GM23338 (cell line): Measurements from ENCODE around the gene RAP1GAP2. TPM values are rescaled to one million over a fixed set of nuclear protein-coding genes. Genes with fewer than 3 reads are reported as not detected.

Experiments
- ATAC-seq: fragments of 200-7000 bp; cut with Tn5 transposase; 3 replicates; pipeline ENCODE4 v1.9.1; 2020
- DNase-seq: peaks from one replicate; pipeline ENCODE4 v3.0.0-alpha.2; 2015; ENCODE audit warnings: low spot score
- H2AFZ ChIP-seq: fragments of 200-600 bp; sonication (generic); 2 replicates; pipeline ENCODE4 v1.8.0; 2016; ENCODE audit warnings: antibody characterized with exemption, mild to moderate bottlenecking, moderate library complexity
- H3F3A ChIP-seq: fragments of 200-600 bp; sonication (generic); replicated peaks from 2 replicates; pipeline ENCODE4 v1.8.0; 2017; ENCODE audit warnings: antibody characterized with exemption, mixed run types, low read depth
- H3K27ac ChIP-seq: fragments of 200-600 bp; sonication (generic); 2 replicates; pipeline ENCODE4 v1.6.1; 2016; ENCODE audit warnings: low read depth
- H3K27me3 ChIP-seq: fragments of 200-600 bp; sonication (generic); 2 replicates; pipeline ENCODE4 v1.8.0; 2016; ENCODE audit warnings: mild to moderate bottlenecking, mixed run types, moderate library complexity; ENCODE audit not compliant: insufficient read depth
- H3K36me3 ChIP-seq: fragments of 200-600 bp; sonication (generic); 2 replicates; pipeline ENCODE4 v1.8.0; 2016; ENCODE audit warnings: mild to moderate bottlenecking; ENCODE audit not compliant: insufficient read depth
- H3K4me1 ChIP-seq: fragments of 200-600 bp; sonication (generic); 2 replicates; pipeline ENCODE4 v1.8.0; 2016; ENCODE audit warnings: mild to moderate bottlenecking, moderate library complexity; ENCODE audit not compliant: insufficient read depth
- H3K4me2 ChIP-seq: fragments of 200-600 bp; sonication (generic); 2 replicates; pipeline ENCODE4 v1.7.1; 2017; ENCODE audit warnings: mixed run types
- H3K4me3 ChIP-seq: fragments of 200-600 bp; sonication (generic); 2 replicates; pipeline ENCODE4 v1.6.1; 2016; ENCODE audit warnings: mixed run types
- H3K79me2 ChIP-seq: fragments of 200-600 bp; sonication (generic); replicated peaks from 2 replicates; pipeline ENCODE4 v1.8.0; 2017; ENCODE audit warnings: mild to moderate bottlenecking; ENCODE audit not compliant: insufficient read depth
- H3K9me2 ChIP-seq: fragments of 200-600 bp; sonication (generic); 2 replicates; pipeline ENCODE4 v1.8.0; 2017; ENCODE audit not compliant: insufficient read depth
- H4K20me1 ChIP-seq: fragments of 200-600 bp; sonication (generic); replicated peaks from 2 replicates; pipeline ENCODE4 v1.8.0; 2017; ENCODE audit warnings: mild to moderate bottlenecking; ENCODE audit not compliant: insufficient read depth
- H3K27ac Mint-ChIP-seq: 2 replicates; pipeline ENCODE4 v1.8.0; 2020; ENCODE audit warnings: inconsistent platforms, mild to moderate bottlenecking, moderate library complexity, mixed read lengths
- H3K27me3 Mint-ChIP-seq: 3 replicates; pipeline ENCODE4 v1.8.0; 2022; ENCODE audit warnings: low read depth, mild to moderate bottlenecking, moderate library complexity, mixed read lengths, inconsistent platforms; ENCODE audit not compliant: insufficient read depth, poor library complexity
- H3K36me3 Mint-ChIP-seq: 3 replicates; pipeline ENCODE4 v1.8.0; 2021; ENCODE audit warnings: low read depth, mild to moderate bottlenecking, inconsistent platforms, moderate library complexity, mixed read lengths
- H3K4me1 Mint-ChIP-seq: 3 replicates; pipeline ENCODE4 v1.8.0; 2020; ENCODE audit warnings: mild to moderate bottlenecking, inconsistent platforms, mixed read lengths
- H3K4me3 Mint-ChIP-seq: 3 replicates; pipeline ENCODE4 v1.8.0; 2021; ENCODE audit warnings: moderate library complexity, mild to moderate bottlenecking, inconsistent platforms, mixed read lengths
- H3K9me3 Mint-ChIP-seq: 3 replicates; pipeline ENCODE4 v1.8.0; 2020; ENCODE audit warnings: moderate library complexity, mild to moderate bottlenecking, inconsistent platforms, mixed read lengths
- CREB1 ChIP-seq: fragments of 250-450 bp; sonication (Bioruptor Pico); IDR thresholded peaks from 2 replicates; pipeline ENCODE4 v1.5.0; 2020; ENCODE audit warnings: low read depth, mild to moderate bottlenecking, moderate library complexity
- EZH2 ChIP-seq: fragments of 200-600 bp; sonication (generic); IDR thresholded peaks from one replicate; pipeline ENCODE4 v1.8.0; 2017; ENCODE audit warnings: antibody characterized with exemption, mild to moderate bottlenecking, low read depth; ENCODE audit not compliant: unreplicated experiment
- EZH2phosphoT487 ChIP-seq: fragments of 200-600 bp; sonication (generic); IDR thresholded peaks from one replicate; pipeline ENCODE4 v1.8.1; 2018; ENCODE audit warnings: antibody characterized with exemption; ENCODE audit not compliant: unreplicated experiment
- JUNB ChIP-seq: IDR thresholded peaks from one replicate; pipeline ENCODE4 v1.6.1; 2016; ENCODE audit warnings: antibody characterized with exemption; ENCODE audit not compliant: unreplicated experiment
- NANOG ChIP-seq: IDR thresholded peaks from 2 replicates; pipeline ENCODE4 v1.6.1; 2016; ENCODE audit warnings: antibody characterized with exemption, borderline replicate concordance
- POLR2AphosphoS5 ChIP-seq: IDR thresholded peaks from 2 replicates; pipeline ENCODE4 v1.6.1; 2016; ENCODE audit warnings: antibody characterized with exemption, low read depth
- STAT1 ChIP-seq: IDR thresholded peaks from one replicate; pipeline ENCODE4 v1.6.1; 2016; ENCODE audit warnings: antibody characterized with exemption; ENCODE audit not compliant: unreplicated experiment
- ZNF114 ChIP-seq: fragments of 250-450 bp; sonication (Bioruptor Pico); IDR thresholded peaks from 2 replicates; pipeline ENCODE4 v1.5.0; 2020; ENCODE audit warnings: mild to moderate bottlenecking, moderate library complexity
- ZNF331 ChIP-seq: fragments of 250-450 bp; sonication (Bioruptor Pico); IDR thresholded peaks from 2 replicates; pipeline ENCODE4 v1.5.0; 2020; ENCODE audit warnings: low read depth, mild to moderate bottlenecking, moderate library complexity
- polyA plus RNA-seq: library from polyadenylated mRNA; unstranded; fragments of >200 nt; fragmentation: Nextera tagmentation; extraction: Ambion mirVana; gene quantifications from 2 replicates; pipeline ENCODE4 v1.2.1, GENCODE V29; 2016
- total RNA-seq: library from RNA; depleted of rRNA; stranded (reverse); fragments of >200 nt; shearing (Covaris generic); gene quantifications from 2 replicates; pipeline ENCODE4 v1.2.3, GENCODE V29; 2014
- TF ChIP-seq, protein P1 (sequence below): IDR thresholded peaks from 2 replicates; pipeline ENCODE4 v1.6.1; 2016; ENCODE audit warnings: antibody characterized with exemption
- TF ChIP-seq, protein P2 (sequence below), 2 experiments: fragments of 200-600 bp in 1 of 2; sonication (generic) in 1 of 2; conservative IDR thresholded peaks; 2 replicates each; pipeline versions ENCODE4 v1.5.1 to v1.6.1; 2016 to 2017; ENCODE audit warnings: antibody characterized with exemption in 2 of 2, low read depth in 2 of 2, mild to moderate bottlenecking in 2 of 2, moderate library complexity in 1 of 2
- TF ChIP-seq, protein P3 (sequence below): fragments of 250-450 bp; sonication (Bioruptor Pico); IDR thresholded peaks from 2 replicates; pipeline ENCODE4 v1.5.0; 2020; ENCODE audit warnings: mild to moderate bottlenecking, moderate library complexity
- TF ChIP-seq, protein P4 (sequence below): IDR thresholded peaks from one replicate; pipeline ENCODE4 v1.6.1; 2018; ENCODE audit warnings: antibody characterized with exemption; ENCODE audit not compliant: unreplicated experiment

The RAP1GAP2 gene
- total and polyA plus RNA-seq, 2 experiments from 2014 or later = 17.8 to 46.1 TPM

DNA sequence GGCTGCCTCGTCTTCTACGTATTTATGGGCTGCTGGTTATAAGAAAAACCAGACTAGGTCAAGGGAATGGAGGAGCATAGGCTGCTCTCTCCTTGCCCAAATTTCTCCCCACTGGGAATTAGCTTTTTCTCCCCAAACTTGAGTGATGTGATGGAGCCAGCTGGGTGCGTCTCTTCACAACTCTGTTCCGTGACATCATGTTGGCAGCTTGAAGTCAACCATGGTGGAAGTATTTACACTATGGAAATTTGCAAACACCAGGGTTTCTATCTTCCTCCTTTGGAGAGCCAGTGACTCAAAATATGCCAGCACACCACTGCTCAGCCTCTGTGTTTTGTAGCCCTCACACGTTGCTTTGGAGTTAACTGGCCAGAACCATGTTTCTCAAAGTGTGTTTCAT lies 189.1 kb downstream of the RAP1GAP2 start:
- no peaks in the 10 kb centered on the region for H3K27me3 Mint-ChIP-seq
- H3K4me1 Mint-ChIP-seq = no peaks in the 10 kb centered on the region
- no peak overlapping the region for H3K27ac Mint-ChIP-seq

More for the DNA sequence above, 189.1 kb downstream of the RAP1GAP2 start:
- Histone ChIP-seq H3K4me3 (no peak overlapping the region), H3K79me2 (no peaks in the 10 kb centered on the region), H3K4me1 (no peaks in the 10 kb centered on the region), H3F3A (no peaks in the 10 kb centered on the region), H3K4me2 (no peak overlapping the region), H4K20me1 (peaks cover 8% of the 10 kb centered on the region; the same call in 1 of the 2 replicates), H3K36me3 (peaks cover 31% of the 10 kb centered on the region), H2AFZ (no peak overlapping the region), H3K27ac (no peak overlapping the region), H3K27me3 (no peaks in the 10 kb centered on the region), H3K9me2 (no peaks in the 10 kb centered on the region)
- Mint-ChIP-seq H3K4me3 (no peak overlapping the region), H3K9me3 (no peaks in the 10 kb centered on the region), H3K36me3 (peaks cover 64% of the 10 kb centered on the region)
- DNase-seq (no peak), ATAC-seq (no peak)
- TF ChIP-seq, protein P1, sequence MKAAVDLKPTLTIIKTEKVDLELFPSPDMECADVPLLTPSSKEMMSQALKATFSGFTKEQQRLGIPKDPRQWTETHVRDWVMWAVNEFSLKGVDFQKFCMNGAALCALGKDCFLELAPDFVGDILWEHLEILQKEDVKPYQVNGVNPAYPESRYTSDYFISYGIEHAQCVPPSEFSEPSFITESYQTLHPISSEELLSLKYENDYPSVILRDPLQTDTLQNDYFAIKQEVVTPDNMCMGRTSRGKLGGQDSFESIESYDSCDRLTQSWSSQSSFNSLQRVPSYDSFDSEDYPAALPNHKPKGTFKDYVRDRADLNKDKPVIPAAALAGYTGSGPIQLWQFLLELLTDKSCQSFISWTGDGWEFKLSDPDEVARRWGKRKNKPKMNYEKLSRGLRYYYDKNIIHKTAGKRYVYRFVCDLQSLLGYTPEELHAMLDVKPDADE = no peak
- no peak for TF ChIP-seq EZH2
- TF ChIP-seq, protein P2, sequence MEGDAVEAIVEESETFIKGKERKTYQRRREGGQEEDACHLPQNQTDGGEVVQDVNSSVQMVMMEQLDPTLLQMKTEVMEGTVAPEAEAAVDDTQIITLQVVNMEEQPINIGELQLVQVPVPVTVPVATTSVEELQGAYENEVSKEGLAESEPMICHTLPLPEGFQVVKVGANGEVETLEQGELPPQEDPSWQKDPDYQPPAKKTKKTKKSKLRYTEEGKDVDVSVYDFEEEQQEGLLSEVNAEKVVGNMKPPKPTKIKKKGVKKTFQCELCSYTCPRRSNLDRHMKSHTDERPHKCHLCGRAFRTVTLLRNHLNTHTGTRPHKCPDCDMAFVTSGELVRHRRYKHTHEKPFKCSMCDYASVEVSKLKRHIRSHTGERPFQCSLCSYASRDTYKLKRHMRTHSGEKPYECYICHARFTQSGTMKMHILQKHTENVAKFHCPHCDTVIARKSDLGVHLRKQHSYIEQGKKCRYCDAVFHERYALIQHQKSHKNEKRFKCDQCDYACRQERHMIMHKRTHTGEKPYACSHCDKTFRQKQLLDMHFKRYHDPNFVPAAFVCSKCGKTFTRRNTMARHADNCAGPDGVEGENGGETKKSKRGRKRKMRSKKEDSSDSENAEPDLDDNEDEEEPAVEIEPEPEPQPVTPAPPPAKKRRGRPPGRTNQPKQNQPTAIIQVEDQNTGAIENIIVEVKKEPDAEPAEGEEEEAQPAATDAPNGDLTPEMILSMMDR (conservative IDR thresholded peaks at IDR 0.05; ENCODE audit: low read depth in 2 of 2) = no peak
- no peak for TF ChIP-seq JUNB
- TF ChIP-seq POLR2AphosphoS5 = no peak
- no peak for TF ChIP-seq CREB1 (CRISPR knock-in tag)
- TF ChIP-seq, protein P3, sequence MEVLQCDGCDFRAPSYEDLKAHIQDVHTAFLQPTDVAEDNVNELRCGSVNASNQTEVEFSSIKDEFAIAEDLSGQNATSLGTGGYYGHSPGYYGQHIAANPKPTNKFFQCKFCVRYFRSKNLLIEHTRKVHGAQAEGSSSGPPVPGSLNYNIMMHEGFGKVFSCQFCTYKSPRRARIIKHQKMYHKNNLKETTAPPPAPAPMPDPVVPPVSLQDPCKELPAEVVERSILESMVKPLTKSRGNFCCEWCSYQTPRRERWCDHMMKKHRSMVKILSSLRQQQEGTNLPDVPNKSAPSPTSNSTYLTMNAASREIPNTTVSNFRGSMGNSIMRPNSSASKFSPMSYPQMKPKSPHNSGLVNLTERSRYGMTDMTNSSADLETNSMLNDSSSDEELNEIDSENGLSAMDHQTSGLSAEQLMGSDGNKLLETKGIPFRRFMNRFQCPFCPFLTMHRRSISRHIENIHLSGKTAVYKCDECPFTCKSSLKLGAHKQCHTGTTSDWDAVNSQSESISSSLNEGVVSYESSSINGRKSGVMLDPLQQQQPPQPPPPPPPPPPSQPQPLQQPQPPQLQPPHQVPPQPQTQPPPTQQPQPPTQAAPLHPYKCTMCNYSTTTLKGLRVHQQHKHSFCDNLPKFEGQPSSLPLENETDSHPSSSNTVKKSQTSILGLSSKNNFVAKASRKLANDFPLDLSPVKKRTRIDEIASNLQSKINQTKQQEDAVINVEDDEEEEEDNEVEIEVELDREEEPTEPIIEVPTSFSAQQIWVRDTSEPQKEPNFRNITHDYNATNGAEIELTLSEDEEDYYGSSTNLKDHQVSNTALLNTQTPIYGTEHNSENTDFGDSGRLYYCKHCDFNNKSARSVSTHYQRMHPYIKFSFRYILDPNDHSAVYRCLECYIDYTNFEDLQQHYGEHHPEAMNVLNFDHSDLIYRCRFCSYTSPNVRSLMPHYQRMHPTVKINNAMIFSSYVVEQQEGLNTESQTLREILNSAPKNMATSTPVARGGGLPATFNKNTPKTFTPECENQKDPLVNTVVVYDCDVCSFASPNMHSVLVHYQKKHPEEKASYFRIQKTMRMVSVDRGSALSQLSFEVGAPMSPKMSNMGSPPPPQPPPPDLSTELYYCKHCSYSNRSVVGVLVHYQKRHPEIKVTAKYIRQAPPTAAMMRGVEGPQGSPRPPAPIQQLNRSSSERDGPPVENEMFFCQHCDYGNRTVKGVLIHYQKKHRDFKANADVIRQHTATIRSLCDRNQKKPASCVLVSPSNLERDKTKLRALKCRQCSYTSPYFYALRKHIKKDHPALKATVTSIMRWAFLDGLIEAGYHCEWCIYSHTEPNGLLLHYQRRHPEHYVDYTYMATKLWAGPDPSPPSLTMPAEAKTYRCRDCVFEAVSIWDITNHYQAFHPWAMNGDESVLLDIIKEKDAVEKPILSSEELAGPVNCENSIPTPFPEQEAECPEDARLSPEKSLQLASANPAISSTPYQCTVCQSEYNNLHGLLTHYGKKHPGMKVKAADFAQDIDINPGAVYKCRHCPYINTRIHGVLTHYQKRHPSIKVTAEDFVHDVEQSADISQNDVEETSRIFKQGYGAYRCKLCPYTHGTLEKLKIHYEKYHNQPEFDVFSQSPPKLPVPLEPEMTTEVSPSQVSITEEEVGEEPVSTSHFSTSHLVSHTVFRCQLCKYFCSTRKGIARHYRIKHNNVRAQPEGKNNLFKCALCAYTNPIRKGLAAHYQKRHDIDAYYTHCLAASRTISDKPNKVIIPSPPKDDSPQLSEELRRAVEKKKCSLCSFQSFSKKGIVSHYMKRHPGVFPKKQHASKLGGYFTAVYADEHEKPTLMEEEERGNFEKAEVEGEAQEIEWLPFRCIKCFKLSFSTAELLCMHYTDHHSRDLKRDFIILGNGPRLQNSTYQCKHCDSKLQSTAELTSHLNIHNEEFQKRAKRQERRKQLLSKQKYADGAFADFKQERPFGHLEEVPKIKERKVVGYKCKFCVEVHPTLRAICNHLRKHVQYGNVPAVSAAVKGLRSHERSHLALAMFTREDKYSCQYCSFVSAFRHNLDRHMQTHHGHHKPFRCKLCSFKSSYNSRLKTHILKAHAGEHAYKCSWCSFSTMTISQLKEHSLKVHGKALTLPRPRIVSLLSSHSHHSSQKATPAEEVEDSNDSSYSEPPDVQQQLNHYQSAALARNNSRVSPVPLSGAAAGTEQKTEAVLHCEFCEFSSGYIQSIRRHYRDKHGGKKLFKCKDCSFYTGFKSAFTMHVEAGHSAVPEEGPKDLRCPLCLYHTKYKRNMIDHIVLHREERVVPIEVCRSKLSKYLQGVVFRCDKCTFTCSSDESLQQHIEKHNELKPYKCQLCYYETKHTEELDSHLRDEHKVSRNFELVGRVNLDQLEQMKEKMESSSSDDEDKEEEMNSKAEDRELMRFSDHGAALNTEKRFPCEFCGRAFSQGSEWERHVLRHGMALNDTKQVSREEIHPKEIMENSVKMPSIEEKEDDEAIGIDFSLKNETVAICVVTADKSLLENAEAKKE = no peak
- no peak for TF ChIP-seq ZNF114 (CRISPR knock-in tag)
- TF ChIP-seq ZNF331 = no peak
- TF ChIP-seq STAT1 = no peak
- no peak for TF ChIP-seq EZH2phosphoT487
- TF ChIP-seq NANOG = no peak
- TF ChIP-seq, protein P4, sequence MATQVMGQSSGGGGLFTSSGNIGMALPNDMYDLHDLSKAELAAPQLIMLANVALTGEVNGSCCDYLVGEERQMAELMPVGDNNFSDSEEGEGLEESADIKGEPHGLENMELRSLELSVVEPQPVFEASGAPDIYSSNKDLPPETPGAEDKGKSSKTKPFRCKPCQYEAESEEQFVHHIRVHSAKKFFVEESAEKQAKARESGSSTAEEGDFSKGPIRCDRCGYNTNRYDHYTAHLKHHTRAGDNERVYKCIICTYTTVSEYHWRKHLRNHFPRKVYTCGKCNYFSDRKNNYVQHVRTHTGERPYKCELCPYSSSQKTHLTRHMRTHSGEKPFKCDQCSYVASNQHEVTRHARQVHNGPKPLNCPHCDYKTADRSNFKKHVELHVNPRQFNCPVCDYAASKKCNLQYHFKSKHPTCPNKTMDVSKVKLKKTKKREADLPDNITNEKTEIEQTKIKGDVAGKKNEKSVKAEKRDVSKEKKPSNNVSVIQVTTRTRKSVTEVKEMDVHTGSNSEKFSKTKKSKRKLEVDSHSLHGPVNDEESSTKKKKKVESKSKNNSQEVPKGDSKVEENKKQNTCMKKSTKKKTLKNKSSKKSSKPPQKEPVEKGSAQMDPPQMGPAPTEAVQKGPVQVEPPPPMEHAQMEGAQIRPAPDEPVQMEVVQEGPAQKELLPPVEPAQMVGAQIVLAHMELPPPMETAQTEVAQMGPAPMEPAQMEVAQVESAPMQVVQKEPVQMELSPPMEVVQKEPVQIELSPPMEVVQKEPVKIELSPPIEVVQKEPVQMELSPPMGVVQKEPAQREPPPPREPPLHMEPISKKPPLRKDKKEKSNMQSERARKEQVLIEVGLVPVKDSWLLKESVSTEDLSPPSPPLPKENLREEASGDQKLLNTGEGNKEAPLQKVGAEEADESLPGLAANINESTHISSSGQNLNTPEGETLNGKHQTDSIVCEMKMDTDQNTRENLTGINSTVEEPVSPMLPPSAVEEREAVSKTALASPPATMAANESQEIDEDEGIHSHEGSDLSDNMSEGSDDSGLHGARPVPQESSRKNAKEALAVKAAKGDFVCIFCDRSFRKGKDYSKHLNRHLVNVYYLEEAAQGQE = no peak
